Activated CD4-positive, alpha-beta T cell treated with anti-CD3 and anti-CD28 coated beads, Interleukin-2, amount 50 U/mL, for 24 hours (primary cell): Measurements from ENCODE around the gene MCF2L.

Source experiments
- DNase-seq, 2 donors: peaks; one replicate each; pipeline ENCODE4 v3.0.0-alpha.2; 2020; ENCODE audit warnings: low read depth in 1 of 2, low spot score in 1 of 2

MCF2L gene

GRCh38 chr13:112980434-112980833, 11.4 kb downstream of the MCF2L start:
- DNase-seq: no peak

- DNase-seq: no peak
These were observed 12.4 kb downstream of the MCF2L start for GRCh38 chr13:112981451-112981850.

- no peak for DNase-seq
These were observed 13.4 kb downstream of the MCF2L start for GRCh38 chr13:112982281-112983041.

GRCh38 chr13:112983042-112983305, 14.0 kb downstream of the MCF2L start:
- no peak for DNase-seq

- no peak for DNase-seq
These were observed 14.6 kb downstream of the MCF2L start for GRCh38 chr13:112983428-112984196.

GRCh38 chr13:112984501-112984900, 15.5 kb downstream of the MCF2L start:
- DNase-seq: no peak

- no peak for DNase-seq
These were observed 16.2 kb downstream of the MCF2L start for GRCh38 chr13:112984954-112985802.

- no peak for DNase-seq
These were observed 16.9 kb downstream of the MCF2L start for GRCh38 chr13:112985803-112986408.

- no peak for DNase-seq
These were observed 17.5 kb downstream of the MCF2L start for GRCh38 chr13:112986470-112986869.

GRCh38 chr13:112986946-112987681, 18.1 kb downstream of the MCF2L start:
- DNase-seq: no peak

GRCh38 chr13:112987682-112988024, 18.6 kb downstream of the MCF2L start:
- DNase-seq: no peak

GRCh38 chr13:112990783-112991182, 21.8 kb downstream of the MCF2L start:
- DNase-seq: no peak

GRCh38 chr13:112991609-112992008, 22.6 kb downstream of the MCF2L start:
- DNase-seq: no peak

GRCh38 chr13:112992931-112993680, 24.1 kb downstream of the MCF2L start:
- no peak for DNase-seq

GRCh38 chr13:112994084-112994780, 25.2 kb downstream of the MCF2L start:
- no peak for DNase-seq

GRCh38 chr13:112994781-112995355, 25.9 kb downstream of the MCF2L start:
- no peak for DNase-seq

- no peak for DNase-seq
These were observed 26.6 kb downstream of the MCF2L start for GRCh38 chr13:112995395-112996191.

GRCh38 chr13:112996671-112997091, 27.7 kb downstream of the MCF2L start:
- no peak for DNase-seq
